Lower lobe of right lung (tissue), 1 donor: ENCODE data around the gene EXOC7. TPM values are rescaled to one million over a fixed set of nuclear protein-coding genes. Genes with fewer than 3 reads are reported as not detected.

Experiments used
- microRNA-seq: library from miRNA; unstranded; fragments of <30 nt; microRNA quantifications from one replicate; pipeline ENCODE4 v1.2.0, GENCODE V29; 2020; ENCODE audit warnings: borderline number of aligned reads
- total RNA-seq: library from RNA; stranded (reverse); fragmentation: NEBNext Ultra II Directional; extraction: Animal tissue kit (Norgen Biotek cat#: 25700); gene quantifications from one replicate; pipeline ENCODE4 v1.2.1, GENCODE V29; 2021
- donor health status: DM: no; HTN: yes; CAD: no; lungs with severe emphysema.

Gene EXOC7
- total RNA-seq, 1 donor from 2014 or later, result 118 TPM

Small RNA genes lying within 50 kb of the gene (microRNA-seq; reads per million reads assigned to microRNA genes)
- gene MIR6868, result 3.0 reads per million

Other genes starting within 250 kb of the EXOC7 start
- gene WBP2, start 248.5 kb downstream of the EXOC7 start, total RNA-seq, result 145 TPM
- 21.0 TPM for gene TRIM47, start 225.2 kb downstream of the EXOC7 start, total RNA-seq
- 32.4 TPM for gene TRIM65, start 206.8 kb downstream of the EXOC7 start, total RNA-seq
- gene MRPL38, start 198.9 kb downstream of the EXOC7 start, total RNA-seq, result 68.9 TPM
- 13.1 TPM for gene FBF1, start 162.7 kb downstream of the EXOC7 start, total RNA-seq
- 67.1 TPM for gene ACOX1, start 124.6 kb downstream of the EXOC7 start, total RNA-seq
- gene TEN1, start 124.5 kb downstream of the EXOC7 start, total RNA-seq, result 14.6 TPM
- gene CDK3, start 102.9 kb downstream of the EXOC7 start, total RNA-seq, result 8.4 TPM
- 36.8 TPM for gene EVPL, start 76.5 kb downstream of the EXOC7 start, total RNA-seq
- gene SRP68, start 31.3 kb downstream of the EXOC7 start, total RNA-seq, result 65.0 TPM
- gene GALR2, start 29.0 kb downstream of the EXOC7 start, total RNA-seq, result not detected
- gene ZACN, start 24.6 kb downstream of the EXOC7 start, total RNA-seq, result not detected
- gene FOXJ1, start 37.5 kb upstream of the EXOC7 start, total RNA-seq, result 21.5 TPM
- 2.4 TPM for gene RNF157, start 136.7 kb upstream of the EXOC7 start, total RNA-seq
- gene UBALD2, start 161.6 kb upstream of the EXOC7 start, total RNA-seq, result 62.7 TPM
- 4.5 TPM for gene QRICH2, start 204.5 kb upstream of the EXOC7 start, total RNA-seq